Thyroid gland (tissue), 4 donors: ENCODE results near the gene SUGCT. TPM values are rescaled to one million over a fixed set of nuclear protein-coding genes. Genes with fewer than 3 reads are reported as not detected.

ENCODE experiments used
- DNase-seq, 2 donors: peaks; one replicate each; pipeline ENCODE4 v3.0.0-alpha.2; 2019
- H3K27ac ChIP-seq, 3 donors: fragments of 200-600 bp; sonication (generic); 1 replicate in 2 of 3; 2 replicates in 1 of 3; pipeline ENCODE4 v1.5.1; 2016 to 2019; ENCODE audit warnings: mild to moderate bottlenecking in 1 of 3, moderate library complexity in 1 of 3
- H3K27me3 ChIP-seq: fragments of 200-600 bp; sonication (generic); one replicate; pipeline ENCODE4 v1.5.1; 2019
- H3K36me3 ChIP-seq, 2 donors: fragments of 200-600 bp; sonication (generic); one replicate each; pipeline ENCODE4 v1.5.1; 2016 to 2019
- H3K4me1 ChIP-seq, 2 donors: fragments of 200-600 bp; sonication (generic); one replicate each; pipeline ENCODE4 v1.5.1; 2017 to 2019
- H3K4me3 ChIP-seq, 3 donors: fragments of 200-600 bp; sonication (generic); replicated peaks in 1 of 3; 1 replicate in 2 of 3; 2 replicates in 1 of 3; pipeline ENCODE4 v1.5.1; 2016; ENCODE audit warnings: mild to moderate bottlenecking in 1 of 3
- H3K9me3 ChIP-seq: fragments of 200-600 bp; sonication (generic); one replicate; pipeline ENCODE4 v1.5.1; 2017
- POLR2A ChIP-seq, 2 donors: fragments of 450-650 bp; IDR thresholded peaks; one replicate each; pipeline ENCODE4 v1.6.1; 2017; ENCODE audit warnings: antibody characterized with exemption in 2 of 2, mild to moderate bottlenecking in 2 of 2, moderate library complexity in 1 of 2
- WGBS, 2 donors: methylation state at CpG; one replicate each; pipeline ENCODE4 v1.1.5; 2017; 5-methylcytosine and 5-hydroxymethylcytosine counted together
- intact Hi-C: fragments of 100-400 bp; cut with DNase I; formaldehyde crosslinking; loops from one replicate; pipeline ENCODE4 v1.15.1; 2023
- total RNA-seq, 4 donors: library from RNA; depleted of rRNA; stranded (reverse); fragments of >200 nt; gene quantifications; one replicate each; pipeline ENCODE4 v1.2.3, GENCODE V29; 2016
- TF ChIP-seq, protein P1 (sequence below), 6 experiments: fragments of 200-600 bp in 3 of 6; fragments of 450-650 bp in 3 of 6; sonication (generic) in 3 of 6; IDR thresholded peaks; one replicate each; pipeline ENCODE4 v1.5.1; 2016 to 2019; ENCODE audit warnings: antibody characterized with exemption in 6 of 6, mild to moderate bottlenecking in 2 of 6, inconsistent platforms in 1 of 6, moderate library complexity in 1 of 6

Gene SUGCT
- total RNA-seq, 4 donors from 2014 or later: 1.3 to 15.2 (median 3.2) TPM

DNA sequence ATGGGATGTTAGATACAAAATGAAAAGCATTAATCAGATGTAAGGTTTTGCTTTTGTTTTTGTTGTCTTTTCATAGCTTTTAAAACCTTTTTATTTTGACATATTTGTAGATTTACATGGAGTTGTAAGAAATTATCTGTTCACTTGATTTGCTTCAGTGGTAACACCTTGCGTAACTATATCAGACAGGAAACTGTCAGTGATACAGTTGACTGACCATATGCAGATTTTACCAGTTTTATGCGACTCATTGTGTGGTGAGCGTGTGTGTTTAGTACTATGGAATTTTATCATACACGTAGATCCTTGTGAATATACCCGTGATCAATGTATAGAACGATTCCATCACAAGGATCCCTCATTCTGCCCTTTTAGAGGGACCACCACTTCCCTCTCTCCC is 701.4 kb downstream of the SUGCT start:
- Histone ChIP-seq H3K4me1 (no peaks in the 10 kb centered on the region), H3K9me3 (no peaks in the 10 kb centered on the region), H3K27ac (no peak overlapping the region), H3K27me3 (no peaks in the 10 kb centered on the region), H3K4me3 (no peak overlapping the region), H3K36me3 (no peaks in the 10 kb centered on the region)
- no peak for TF ChIP-seq POLR2A (IDR thresholded peaks at IDR 0.05)
- TF ChIP-seq, protein P1, sequence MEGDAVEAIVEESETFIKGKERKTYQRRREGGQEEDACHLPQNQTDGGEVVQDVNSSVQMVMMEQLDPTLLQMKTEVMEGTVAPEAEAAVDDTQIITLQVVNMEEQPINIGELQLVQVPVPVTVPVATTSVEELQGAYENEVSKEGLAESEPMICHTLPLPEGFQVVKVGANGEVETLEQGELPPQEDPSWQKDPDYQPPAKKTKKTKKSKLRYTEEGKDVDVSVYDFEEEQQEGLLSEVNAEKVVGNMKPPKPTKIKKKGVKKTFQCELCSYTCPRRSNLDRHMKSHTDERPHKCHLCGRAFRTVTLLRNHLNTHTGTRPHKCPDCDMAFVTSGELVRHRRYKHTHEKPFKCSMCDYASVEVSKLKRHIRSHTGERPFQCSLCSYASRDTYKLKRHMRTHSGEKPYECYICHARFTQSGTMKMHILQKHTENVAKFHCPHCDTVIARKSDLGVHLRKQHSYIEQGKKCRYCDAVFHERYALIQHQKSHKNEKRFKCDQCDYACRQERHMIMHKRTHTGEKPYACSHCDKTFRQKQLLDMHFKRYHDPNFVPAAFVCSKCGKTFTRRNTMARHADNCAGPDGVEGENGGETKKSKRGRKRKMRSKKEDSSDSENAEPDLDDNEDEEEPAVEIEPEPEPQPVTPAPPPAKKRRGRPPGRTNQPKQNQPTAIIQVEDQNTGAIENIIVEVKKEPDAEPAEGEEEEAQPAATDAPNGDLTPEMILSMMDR (IDR thresholded peaks at IDR 0.05): no peak
- no peak for DNase-seq
- 63 to 94% methylated on average over 6 of the region's 6 CpGs for WGBS, 2 donors
- intact Hi-C loops: no loop called here

DNA sequence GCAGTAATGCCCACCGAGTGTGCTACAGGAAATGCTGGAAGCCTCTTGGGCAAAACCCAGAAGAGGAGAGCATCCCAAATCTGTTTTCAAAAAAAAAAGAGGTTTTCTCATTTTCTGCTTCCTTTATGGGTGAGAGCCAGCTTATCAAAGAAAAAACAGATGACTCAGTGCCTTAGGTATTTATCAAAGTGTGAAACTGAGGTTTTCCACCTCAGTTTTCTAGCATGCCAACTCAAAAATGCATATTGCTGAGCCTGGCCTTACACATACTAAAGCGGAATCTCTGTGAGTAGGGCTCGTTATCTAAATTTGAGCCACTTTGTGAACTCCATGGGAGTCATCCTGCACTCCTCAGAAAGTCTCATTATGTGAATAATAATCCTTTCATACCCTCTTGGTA is 705.1 kb downstream of the SUGCT start:
- H3K4me1 ChIP-seq: no peaks in the 10 kb centered on the region
- no peak for DNase-seq
- no peak for TF ChIP-seq POLR2A (IDR thresholded peaks at IDR 0.05)
- TF ChIP-seq, protein P1 (IDR thresholded peaks at IDR 0.05): no peak
- intact Hi-C loops: no loop called here
- H3K27me3 ChIP-seq: no peaks in the 10 kb centered on the region
- no peak overlapping the region for H3K4me3 ChIP-seq
- no peaks in the 10 kb centered on the region for H3K36me3 ChIP-seq
- no peak overlapping the region for H3K27ac ChIP-seq
- WGBS, 2 donors: 81 to 94% methylated on average over 3 of the region's 3 CpGs
- no peaks in the 10 kb centered on the region for H3K9me3 ChIP-seq

DNA sequence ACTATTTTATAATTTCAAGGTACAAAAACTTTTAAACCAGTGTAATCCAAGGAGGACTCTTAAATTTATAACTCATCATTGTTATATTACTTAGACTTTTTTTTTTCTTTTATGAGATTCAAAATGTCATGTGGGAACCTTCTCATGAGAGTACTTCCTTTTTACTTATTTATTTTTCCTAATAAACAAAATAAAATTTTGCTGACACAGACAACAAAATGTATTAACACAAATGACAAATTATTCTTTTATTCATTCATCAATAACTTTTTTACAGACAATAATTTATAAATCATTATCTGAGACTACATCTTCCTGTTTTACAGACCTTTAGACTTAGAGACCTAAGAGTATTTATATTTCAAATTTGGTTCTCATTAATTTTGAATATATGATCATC is 706.2 kb downstream of the SUGCT start:
- no peak for DNase-seq
- Histone ChIP-seq H3K9me3 (no peaks in the 10 kb centered on the region), H3K27ac (no peak overlapping the region), H3K36me3 (no peaks in the 10 kb centered on the region), H3K27me3 (no peaks in the 10 kb centered on the region), H3K4me1 (no peaks in the 10 kb centered on the region), H3K4me3 (no peak overlapping the region)
- TF ChIP-seq POLR2A (IDR thresholded peaks at IDR 0.05): no peak
- TF ChIP-seq, protein P1 (IDR thresholded peaks at IDR 0.05): no peak
- intact Hi-C loops: no loop called here

DNA sequence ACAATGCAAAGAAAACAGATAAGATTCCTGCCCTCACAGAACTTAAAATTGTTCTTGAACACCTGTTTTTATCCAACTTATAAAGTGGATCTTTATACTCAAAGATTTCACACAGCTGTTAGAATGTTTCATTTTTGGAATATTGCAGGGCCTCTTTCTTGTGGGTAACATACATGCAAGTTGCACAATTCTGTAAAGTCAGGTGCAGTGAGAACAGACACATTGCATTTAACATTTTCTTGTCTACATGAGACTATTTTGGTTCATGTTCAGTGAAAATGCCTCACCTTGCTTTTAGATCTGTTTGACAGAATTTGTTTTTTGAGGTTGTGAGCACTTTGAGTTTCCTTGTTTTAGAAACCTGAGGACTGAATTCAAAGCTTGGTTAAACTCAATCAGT is 707.8 kb downstream of the SUGCT start:
- intact Hi-C loops: no loop called here
- DNase-seq: no peak
- TF ChIP-seq POLR2A (IDR thresholded peaks at IDR 0.05): no peak
- TF ChIP-seq, protein P1 (IDR thresholded peaks at IDR 0.05): no peak
- H3K9me3 ChIP-seq: no peaks in the 10 kb centered on the region
- H3K36me3 ChIP-seq: no peaks in the 10 kb centered on the region
- H3K4me3 ChIP-seq: no peak overlapping the region
- no peaks in the 10 kb centered on the region for H3K4me1 ChIP-seq
- no peak overlapping the region for H3K27ac ChIP-seq
- H3K27me3 ChIP-seq: no peaks in the 10 kb centered on the region

DNA sequence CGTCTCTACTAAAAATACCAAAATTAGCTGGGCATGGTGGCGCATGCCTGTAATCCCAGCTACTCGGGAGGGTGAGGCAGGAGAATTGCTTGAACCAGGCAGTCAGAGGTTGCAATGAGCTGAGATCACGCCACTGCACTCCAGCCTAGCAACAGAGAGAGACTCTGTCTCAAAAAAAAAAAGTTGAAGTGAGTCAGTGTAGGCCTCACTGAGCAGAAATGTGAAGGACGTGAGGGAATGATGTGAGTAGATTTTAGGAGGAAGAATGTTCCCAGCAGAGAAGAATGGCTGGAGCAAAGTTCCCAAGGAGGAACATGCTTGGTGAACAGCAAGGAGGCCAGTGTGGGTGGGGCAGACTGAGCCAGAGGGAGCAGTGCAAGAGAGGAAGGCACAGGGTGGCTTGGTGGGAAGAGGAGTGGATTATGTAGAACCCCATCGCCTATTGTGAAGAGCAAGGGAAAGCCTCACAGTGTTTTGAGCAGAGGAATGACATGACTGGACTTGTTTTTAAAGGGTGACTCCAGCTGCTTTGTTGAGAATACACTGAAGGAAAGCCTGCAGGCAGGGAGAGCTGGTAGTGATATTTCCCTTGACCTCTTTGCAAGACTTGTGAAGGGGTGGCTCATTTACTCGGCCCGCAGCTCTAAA is 708.7 kb downstream of the SUGCT start:
- DNase-seq: no peak
- no peaks in the 10 kb centered on the region for H3K36me3 ChIP-seq
- no peak overlapping the region for H3K27ac ChIP-seq
- no peaks in the 10 kb centered on the region for H3K4me1 ChIP-seq
- H3K9me3 ChIP-seq: no peaks in the 10 kb centered on the region
- TF ChIP-seq POLR2A (IDR thresholded peaks at IDR 0.05): no peak
- TF ChIP-seq, protein P1 (IDR thresholded peaks at IDR 0.05): no peak
- 92 to 94% methylated on average over 8 of the region's 8 CpGs for WGBS, 2 donors
- H3K27me3 ChIP-seq: no peaks in the 10 kb centered on the region
- H3K4me3 ChIP-seq: no peak overlapping the region
- intact Hi-C loops: no loop called here
